ENCODE results near the gene NKX3-2.

The NKX3-2 gene

GRCh38 chr4:13533670-13534343 lies 10.5 kb downstream of the NKX3-2 start:
- no peak for DNase-seq

GRCh38 chr4:13531625-13531998 lies 12.7 kb downstream of the NKX3-2 start:
- no peak for DNase-seq

- DNase-seq = no peak
Observed at GRCh38 chr4:13530823-13531624, 13.3 kb downstream of the NKX3-2 start.

GRCh38 chr4:13529128-13529919 lies 15.0 kb downstream of the NKX3-2 start:
- DNase-seq = no peak

- DNase-seq = no peak
Observed at GRCh38 chr4:13528821-13529127, 15.5 kb downstream of the NKX3-2 start.

- no peak for DNase-seq
Observed at GRCh38 chr4:13527981-13528820, 16.1 kb downstream of the NKX3-2 start.

- DNase-seq = no peak
Observed at GRCh38 chr4:13527192-13527980, 16.9 kb downstream of the NKX3-2 start.

GRCh38 chr4:13526658-13527057 lies 17.6 kb downstream of the NKX3-2 start:
- DNase-seq = no peak

- no peak for DNase-seq
Observed at GRCh38 chr4:13525606-13526281, 18.6 kb downstream of the NKX3-2 start.

GRCh38 chr4:13524504-13525243 lies 19.6 kb downstream of the NKX3-2 start:
- no peak for DNase-seq

GRCh38 chr4:13523591-13524503 lies 20.5 kb downstream of the NKX3-2 start:
- DNase-seq = no peak

- DNase-seq = no peak
Observed at GRCh38 chr4:13523105-13523477, 21.2 kb downstream of the NKX3-2 start.

GRCh38 chr4:13522282-13523104 lies 21.8 kb downstream of the NKX3-2 start:
- no peak for DNase-seq

GRCh38 chr4:13521047-13521446 lies 23.3 kb downstream of the NKX3-2 start:
- no peak for DNase-seq

GRCh38 chr4:13516315-13516860 lies 27.9 kb downstream of the NKX3-2 start:
- no peak for DNase-seq

- DNase-seq = no peak
Observed at GRCh38 chr4:13515268-13515667, 29.0 kb downstream of the NKX3-2 start.

GRCh38 chr4:13514722-13515121 lies 29.6 kb downstream of the NKX3-2 start:
- DNase-seq = no peak
